Osteocyte (in vitro differentiated cells): Measurements from ENCODE around the gene TUBE1. TPM values are rescaled to one million over a fixed set of nuclear protein-coding genes. Genes with fewer than 3 reads are reported as not detected.

Experiments used
- DNase-seq: peaks from one replicate; pipeline ENCODE4 v3.0.0; 2021; ENCODE audit warnings: mixed read lengths; ENCODE audit not compliant: unreplicated experiment; ENCODE audit errors: extremely low spot score
- H3K27ac Mint-ChIP-seq: one replicate; pipeline ENCODE4 v1.8.0; 2021; ENCODE audit warnings: mild to moderate bottlenecking, mixed read lengths; ENCODE audit not compliant: unreplicated experiment
- H3K27me3 Mint-ChIP-seq: one replicate; pipeline ENCODE4 v1.8.0; 2021; ENCODE audit warnings: mixed read lengths; ENCODE audit not compliant: unreplicated experiment
- H3K36me3 Mint-ChIP-seq: one replicate; pipeline ENCODE4 v1.8.0; 2021; ENCODE audit warnings: mixed read lengths; ENCODE audit not compliant: unreplicated experiment
- H3K4me1 Mint-ChIP-seq: one replicate; pipeline ENCODE4 v1.8.0; 2021; ENCODE audit warnings: mixed read lengths; ENCODE audit not compliant: unreplicated experiment
- H3K4me3 Mint-ChIP-seq: one replicate; pipeline ENCODE4 v1.8.0; 2021; ENCODE audit warnings: mild to moderate bottlenecking, moderate library complexity, mixed read lengths; ENCODE audit not compliant: unreplicated experiment
- H3K9me3 Mint-ChIP-seq: one replicate; pipeline ENCODE4 v1.8.0; 2021; ENCODE audit warnings: mixed read lengths; ENCODE audit not compliant: unreplicated experiment
- total RNA-seq: library from RNA; stranded (reverse); gene quantifications from 2 replicates; pipeline ENCODE4 v1.2.1, GENCODE V29; 2021
- TF ChIP-seq, protein P1 (sequence below): fragments of 200-600 bp; sonication (generic); IDR thresholded peaks from 2 replicates; pipeline ENCODE4 v1.5.0; 2021; ENCODE audit warnings: antibody characterized with exemption, mild to moderate bottlenecking, moderate library complexity

Gene TUBE1
- total RNA-seq, 1 donor from 2014 or later = 27.6 TPM

DNA sequence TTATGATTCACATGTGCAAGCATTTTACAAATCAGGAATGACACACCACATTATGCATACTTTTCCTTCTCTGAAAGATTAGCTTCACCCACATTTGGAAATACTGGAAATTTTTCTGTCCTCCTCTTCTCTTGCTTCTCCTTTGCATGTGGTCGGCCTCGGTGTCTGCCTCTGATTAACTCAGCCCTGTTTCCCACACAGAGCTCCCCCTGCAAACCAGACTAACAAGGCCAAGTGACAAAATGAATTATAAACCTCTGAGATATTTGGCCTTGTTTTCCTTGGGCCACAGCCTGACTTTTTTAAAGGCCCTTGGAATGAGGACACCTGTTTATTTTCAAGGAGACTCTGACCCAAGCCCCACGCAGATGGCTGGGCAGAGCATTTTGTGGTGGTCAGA, 42.4 kb downstream of the TUBE1 start:
- peaks cover 13% of the 10 kb centered on the region for H3K4me1 Mint-ChIP-seq
- H3K27ac Mint-ChIP-seq = no peak overlapping the region
- no peak for DNase-seq
- no peaks in the 10 kb centered on the region for H3K9me3 Mint-ChIP-seq
- TF ChIP-seq, protein P1, sequence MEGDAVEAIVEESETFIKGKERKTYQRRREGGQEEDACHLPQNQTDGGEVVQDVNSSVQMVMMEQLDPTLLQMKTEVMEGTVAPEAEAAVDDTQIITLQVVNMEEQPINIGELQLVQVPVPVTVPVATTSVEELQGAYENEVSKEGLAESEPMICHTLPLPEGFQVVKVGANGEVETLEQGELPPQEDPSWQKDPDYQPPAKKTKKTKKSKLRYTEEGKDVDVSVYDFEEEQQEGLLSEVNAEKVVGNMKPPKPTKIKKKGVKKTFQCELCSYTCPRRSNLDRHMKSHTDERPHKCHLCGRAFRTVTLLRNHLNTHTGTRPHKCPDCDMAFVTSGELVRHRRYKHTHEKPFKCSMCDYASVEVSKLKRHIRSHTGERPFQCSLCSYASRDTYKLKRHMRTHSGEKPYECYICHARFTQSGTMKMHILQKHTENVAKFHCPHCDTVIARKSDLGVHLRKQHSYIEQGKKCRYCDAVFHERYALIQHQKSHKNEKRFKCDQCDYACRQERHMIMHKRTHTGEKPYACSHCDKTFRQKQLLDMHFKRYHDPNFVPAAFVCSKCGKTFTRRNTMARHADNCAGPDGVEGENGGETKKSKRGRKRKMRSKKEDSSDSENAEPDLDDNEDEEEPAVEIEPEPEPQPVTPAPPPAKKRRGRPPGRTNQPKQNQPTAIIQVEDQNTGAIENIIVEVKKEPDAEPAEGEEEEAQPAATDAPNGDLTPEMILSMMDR = no peak
- H3K36me3 Mint-ChIP-seq = no peaks in the 10 kb centered on the region
- H3K4me3 Mint-ChIP-seq = no peak overlapping the region
- H3K27me3 Mint-ChIP-seq = no peaks in the 10 kb centered on the region

DNA sequence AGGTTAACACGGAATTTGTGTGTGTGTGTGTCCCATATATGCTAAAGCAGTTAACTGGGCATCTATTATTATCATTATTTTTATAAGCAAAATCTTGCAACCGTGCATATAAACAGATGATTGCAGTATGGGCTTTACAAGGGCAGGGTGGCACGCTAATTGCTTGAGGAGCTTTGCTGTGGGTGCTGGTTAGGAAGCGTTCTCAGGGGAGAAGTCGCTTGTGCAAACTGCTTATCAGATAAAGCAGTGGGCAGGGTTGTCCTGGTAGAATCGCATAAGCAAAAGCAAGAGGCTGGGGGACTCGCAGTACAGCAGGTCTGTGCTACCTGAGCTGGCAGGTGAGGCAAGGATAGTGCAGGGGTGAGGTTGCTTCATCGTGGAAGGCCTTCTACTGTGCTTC, 43.1 kb downstream of the TUBE1 start:
- DNase-seq = no peak
- Mint-ChIP-seq H3K27me3 (no peaks in the 10 kb centered on the region), H3K27ac (no peak overlapping the region), H3K4me1 (peaks cover 13% of the 10 kb centered on the region), H3K9me3 (no peaks in the 10 kb centered on the region), H3K4me3 (no peak overlapping the region), H3K36me3 (no peaks in the 10 kb centered on the region)
- TF ChIP-seq, protein P1 = no peak

DNA sequence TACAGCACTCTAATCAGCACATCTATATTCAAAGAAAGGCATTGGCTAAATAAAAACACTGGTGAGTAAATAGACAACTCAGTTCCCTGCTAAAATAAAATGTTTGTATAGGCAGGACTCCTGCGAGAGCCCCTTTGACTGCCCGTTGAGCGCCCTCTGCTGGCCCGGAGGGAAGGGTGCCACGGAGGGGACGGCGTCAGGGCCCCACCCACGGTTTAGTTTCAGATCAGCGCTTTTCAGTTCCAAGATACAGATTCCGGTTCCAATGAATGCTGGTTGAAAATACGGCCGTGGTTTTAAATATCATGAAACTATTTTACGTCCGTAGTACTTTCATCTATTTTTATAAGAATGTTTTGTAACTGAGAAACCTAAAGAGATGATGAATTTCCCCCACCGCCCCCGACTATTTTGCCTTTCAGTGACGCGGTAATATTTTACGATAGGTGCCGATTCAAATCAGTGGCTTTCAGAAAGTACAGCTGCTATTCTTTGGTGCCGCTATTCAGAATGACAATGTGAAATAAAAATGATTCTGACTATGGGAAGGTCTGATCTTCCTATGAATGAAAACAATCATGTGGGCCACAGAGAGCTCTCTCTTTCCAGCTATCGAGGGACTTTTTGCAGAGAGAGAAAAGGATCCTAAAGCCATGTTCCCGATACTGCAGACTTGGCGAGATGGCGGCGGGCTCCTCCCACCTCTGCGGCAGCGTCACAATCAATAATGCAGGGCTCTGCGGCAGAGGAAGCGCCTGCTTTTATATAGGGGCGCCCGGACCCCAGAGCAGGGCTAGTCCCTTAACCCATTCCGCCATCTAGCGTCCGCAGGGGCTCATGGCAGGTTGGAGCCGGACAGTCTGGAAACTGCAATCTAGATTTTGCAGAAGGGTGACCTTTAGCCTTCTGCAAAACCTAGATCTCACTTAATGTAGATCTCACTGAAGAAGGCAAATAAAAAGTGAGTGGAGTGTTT, 44.0 kb downstream of the TUBE1 start:
- H3K4me3 Mint-ChIP-seq = peak overlapping the region; percentile 89
- DNase-seq = peak; percentile 94
- H3K4me1 Mint-ChIP-seq = peaks cover 21% of the 10 kb centered on the region
- TF ChIP-seq, protein P1 = peak; percentile 95
- no peaks in the 10 kb centered on the region for H3K36me3 Mint-ChIP-seq
- no peaks in the 10 kb centered on the region for H3K9me3 Mint-ChIP-seq
- peak overlapping the region; percentile 91 for H3K27ac Mint-ChIP-seq
- H3K27me3 Mint-ChIP-seq = no peaks in the 10 kb centered on the region

DNA sequence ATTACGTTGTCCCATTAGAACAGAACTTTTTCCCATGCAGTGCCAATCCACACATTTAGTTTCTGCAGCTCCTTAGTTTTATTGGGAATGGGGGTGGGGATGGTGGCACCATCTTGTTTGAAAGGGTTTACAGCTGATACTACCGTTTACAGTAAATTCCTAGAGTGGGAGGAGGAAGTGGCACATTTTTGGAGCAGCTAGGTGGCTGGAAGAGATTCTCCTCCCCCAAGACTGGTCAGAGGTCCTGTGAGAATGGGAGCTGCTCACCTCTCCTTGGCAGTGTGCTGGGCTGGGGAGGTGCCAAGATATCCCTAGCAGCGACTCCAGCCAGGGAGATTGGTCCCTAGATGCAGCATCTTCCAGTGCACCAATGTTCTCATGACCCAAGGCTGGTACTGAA, 45.7 kb downstream of the TUBE1 start:
- TF ChIP-seq, protein P1 = no peak
- Mint-ChIP-seq H3K36me3 (no peaks in the 10 kb centered on the region), H3K27me3 (no peaks in the 10 kb centered on the region), H3K9me3 (no peaks in the 10 kb centered on the region), H3K4me3 (no peak overlapping the region), H3K4me1 (peaks cover 31% of the 10 kb centered on the region), H3K27ac (no peak overlapping the region)
- DNase-seq = no peak

DNA sequence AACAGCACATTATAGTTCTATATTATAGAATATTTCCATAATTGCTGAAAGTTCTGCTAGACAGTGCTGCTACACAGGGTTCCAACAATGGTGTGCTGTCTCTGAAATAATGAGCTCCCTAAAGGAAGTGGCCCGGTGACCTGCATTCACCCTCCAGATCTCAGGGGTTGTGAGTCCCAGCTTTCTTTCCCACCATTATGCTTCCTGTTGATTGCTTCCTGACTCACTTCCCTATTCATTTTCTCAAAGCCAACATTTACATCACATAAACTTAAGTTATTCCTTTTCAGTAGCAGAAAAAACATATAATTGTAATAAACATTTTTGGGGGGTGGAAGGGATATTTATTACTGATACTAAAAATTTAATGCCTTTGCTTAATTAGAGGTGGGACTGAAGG, 46.3 kb downstream of the TUBE1 start:
- TF ChIP-seq, protein P1 = no peak
- Mint-ChIP-seq H3K4me1 (peaks cover 31% of the 10 kb centered on the region), H3K27ac (no peak overlapping the region), H3K36me3 (no peaks in the 10 kb centered on the region), H3K9me3 (no peaks in the 10 kb centered on the region), H3K27me3 (no peaks in the 10 kb centered on the region), H3K4me3 (no peak overlapping the region)
- no peak for DNase-seq
